ENCODE data around the gene GLI3.

GLI3 gene

DNA sequence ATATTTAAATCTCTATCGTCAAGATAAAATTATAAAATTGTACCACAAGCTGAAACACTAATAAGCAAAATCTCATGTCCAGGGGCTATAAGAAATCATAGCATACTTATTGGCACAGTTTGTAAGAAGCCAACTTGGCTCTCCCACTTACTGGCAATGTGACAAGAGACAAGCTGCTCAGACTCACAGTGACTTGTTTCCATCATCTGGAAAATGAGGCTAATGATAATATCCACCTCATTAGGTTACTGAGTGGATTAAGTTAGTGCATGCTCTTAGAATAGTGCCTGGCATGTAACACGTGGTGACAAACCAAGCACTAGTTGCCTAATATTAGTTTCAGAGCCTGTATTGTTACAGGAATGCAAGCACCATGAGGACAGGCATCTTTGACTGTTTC is 234.4 kb downstream of the GLI3 start:
- no peak for DNase-seq (ENCODE audit: low read depth, low spot score)

- no peak for DNase-seq (ENCODE audit: low read depth, low spot score)
These were observed 237.2 kb downstream of the GLI3 start for GRCh38 chr7:41999736-42000283.

DNA sequence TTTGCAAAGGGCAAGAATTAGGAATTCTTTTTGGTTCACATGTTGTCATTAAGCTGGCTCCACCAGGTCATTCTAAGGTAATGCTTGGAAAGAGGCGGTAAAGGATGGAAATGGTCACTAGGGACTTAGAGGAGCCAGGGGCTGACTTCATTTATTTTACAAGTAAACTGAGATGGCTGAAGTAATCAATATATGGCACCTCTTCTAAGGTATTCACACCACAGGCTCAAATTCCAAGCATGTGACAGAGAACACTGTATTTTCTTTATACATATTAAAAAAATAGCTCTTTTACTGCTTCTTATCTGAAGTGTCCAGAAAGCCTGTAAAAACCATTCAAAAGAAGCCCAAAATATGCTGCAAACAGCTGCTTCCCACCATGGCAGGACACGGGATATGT is 239.0 kb downstream of the GLI3 start:
- DNase-seq (ENCODE audit: low read depth, low spot score) = no peak

DNA sequence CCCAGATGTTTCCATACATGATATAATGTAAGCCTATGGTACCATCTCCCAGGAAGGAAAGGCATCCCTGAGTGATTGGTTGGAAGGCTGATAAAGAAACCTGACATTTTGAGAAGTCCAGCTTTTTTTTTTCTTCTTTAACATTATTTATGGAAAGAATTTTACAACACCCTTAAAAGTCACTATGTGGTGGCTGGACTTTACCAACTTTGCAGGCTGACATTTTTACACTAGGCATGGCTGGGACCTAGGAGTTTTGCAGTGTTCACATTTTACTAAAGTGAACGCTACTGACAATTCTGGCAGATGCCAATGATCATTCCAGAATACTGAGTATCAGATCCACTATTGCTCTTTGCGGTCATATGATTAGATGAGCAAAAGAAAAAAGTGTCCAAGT is 239.9 kb downstream of the GLI3 start:
- no peak for DNase-seq (ENCODE audit: low read depth, low spot score)

DNA sequence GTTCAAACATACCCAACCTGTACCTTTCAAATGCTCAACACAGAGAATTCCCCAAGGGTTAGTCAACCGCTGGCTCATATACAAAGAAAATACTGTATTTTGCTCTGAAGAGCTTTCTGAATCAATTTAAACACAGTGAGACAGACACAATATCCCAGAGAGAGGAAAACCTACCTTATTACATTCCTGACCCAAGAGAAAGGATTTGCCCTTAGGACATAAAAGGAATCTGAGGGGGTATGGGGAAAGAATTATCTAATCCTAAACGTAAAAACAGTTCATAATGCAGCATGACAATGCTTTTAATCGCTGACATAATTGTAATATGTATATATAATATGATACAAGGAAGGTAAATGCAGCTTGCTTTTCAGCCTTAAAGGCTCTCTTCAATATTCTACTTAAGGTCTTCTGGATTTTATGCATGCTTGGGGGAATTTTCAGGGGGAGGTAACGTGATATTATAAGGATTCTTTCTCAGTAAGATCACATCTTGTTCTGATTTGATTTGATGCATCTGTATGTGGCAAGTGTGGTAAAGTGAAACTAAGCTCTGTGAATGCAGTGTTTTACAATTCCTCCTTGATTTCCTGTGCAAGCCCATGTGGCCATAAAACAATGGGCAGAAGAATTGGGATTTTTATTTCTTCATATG is 240.5 kb downstream of the GLI3 start:
- DNase-seq (ENCODE audit: low read depth, low spot score) = no peak

GRCh38 chr7:41995632-41996271 is 241.3 kb downstream of the GLI3 start:
- no peak for DNase-seq (ENCODE audit: low read depth, low spot score)

DNA sequence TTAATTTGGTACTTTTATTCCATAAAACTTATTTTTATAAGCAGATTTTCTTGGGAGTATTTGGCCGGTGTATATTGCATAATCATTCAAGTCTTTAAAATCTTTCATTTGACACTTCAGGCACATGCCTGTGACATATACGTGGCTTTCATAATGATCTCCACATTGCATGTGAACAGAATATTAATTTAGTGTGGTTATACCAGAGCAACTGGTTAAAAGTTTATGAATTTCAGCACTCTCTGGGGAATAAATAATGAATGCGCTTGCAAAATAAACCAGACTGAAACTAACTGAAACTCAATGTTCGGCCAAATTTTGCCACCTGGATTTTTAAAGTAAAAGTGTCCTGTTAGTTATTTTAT is 242.3 kb downstream of the GLI3 start:
- DNase-seq (ENCODE audit: low read depth, low spot score) = no peak

- DNase-seq (ENCODE audit: low read depth, low spot score) = no peak
These were observed 242.8 kb downstream of the GLI3 start for GRCh38 chr7:41994036-41994745.

DNA sequence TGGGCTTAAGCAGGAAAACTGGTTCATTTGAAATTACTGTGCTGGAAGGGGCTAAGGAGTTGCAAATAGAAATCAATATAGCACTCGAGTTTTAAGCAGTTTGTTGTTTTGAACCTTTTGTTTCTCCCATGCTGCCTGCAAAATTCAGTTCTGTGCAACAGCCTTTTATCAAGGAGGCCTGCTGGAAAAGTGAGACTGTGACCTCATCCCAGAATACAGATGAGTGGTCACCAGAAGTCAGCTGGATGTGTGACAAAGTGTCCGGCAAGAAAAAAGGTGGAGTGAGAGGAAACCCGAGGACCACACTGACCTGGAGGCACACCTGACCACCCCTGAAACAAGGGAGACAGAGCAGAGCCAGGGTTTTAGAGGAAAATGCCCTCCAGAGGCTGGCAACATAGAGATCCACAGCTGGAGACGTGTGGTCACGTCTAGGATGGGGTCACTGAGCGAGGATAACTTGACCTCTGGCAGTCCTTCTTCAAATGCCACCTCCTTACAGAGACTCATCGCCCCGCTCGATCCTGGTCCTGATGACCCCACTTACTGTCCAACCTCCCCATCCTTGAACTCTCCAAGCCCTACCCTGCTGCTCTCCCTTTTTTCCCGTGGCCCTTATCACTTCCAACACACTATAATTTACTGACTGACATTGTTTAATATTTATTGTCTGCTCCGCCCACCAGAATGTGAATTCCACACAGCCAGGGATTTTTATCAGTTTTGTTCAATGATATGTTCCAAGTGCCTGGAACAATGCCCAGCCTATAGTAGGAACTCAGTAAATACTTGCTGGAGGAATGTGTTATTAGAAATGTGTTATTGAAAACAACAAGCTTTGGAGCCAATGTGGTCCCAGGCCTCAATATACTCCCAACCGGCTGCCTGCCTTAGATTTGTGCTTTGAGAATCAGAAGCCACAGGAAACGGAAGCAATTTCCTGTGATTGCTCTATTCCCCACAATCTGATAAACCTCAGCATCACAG is 243.8 kb downstream of the GLI3 start:
- DNase-seq (ENCODE audit: low read depth, low spot score) = no peak

- DNase-seq (ENCODE audit: low read depth, low spot score) = no peak
These were observed 252.1 kb downstream of the GLI3 start for GRCh38 chr7:41984888-41985287.

DNA sequence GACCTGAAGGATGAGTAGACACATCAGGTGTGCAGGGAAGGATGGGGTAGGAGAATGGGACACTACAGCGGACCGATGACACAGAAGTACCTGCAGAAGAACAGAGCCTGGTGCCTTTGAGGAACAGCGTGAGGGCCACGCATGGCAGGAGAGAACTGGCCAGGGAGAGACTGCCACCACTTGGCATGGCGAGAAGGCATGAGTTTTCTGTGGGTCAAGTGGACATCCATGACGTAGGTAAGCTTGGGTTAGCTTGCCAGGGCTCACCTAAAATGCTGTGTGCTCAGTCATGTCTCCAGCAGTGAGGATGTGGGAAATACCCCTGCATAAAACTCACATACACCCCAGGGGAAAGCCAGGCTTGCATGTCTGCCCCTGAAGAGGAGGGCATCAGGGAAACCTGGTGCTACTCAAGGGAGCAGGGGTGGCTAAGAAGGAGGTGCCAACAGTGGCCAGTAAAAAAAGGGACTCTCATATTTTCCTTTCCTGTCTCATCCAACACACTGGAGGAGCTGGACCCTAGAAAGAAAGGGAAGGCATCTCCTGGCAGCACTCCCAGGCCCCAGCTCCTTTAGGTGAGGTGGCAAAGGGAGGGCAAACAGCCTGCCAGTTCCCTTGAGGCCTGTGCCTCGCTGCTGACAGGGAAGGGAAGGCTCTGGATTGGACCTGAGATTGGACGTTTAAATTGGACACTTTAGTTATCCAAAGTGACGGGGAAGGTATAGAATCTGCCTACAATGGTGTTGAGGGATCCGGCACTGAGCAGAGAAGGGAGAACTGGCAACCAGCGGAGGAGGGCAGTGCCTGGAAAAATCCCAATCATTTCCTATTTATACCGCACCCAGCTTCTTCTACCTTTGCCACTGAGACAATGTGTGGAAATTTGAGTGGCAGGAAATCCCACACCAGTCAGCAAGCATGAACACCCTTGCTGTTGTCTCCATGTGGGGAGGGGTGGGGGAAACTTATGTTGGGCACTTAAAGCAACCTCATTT is 255.7 kb downstream of the GLI3 start:
- no peak for DNase-seq (ENCODE audit: low read depth, low spot score)

GRCh38 chr7:41979834-41980307 is 257.1 kb downstream of the GLI3 start:
- DNase-seq (ENCODE audit: low read depth, low spot score) = peak; percentile 39

DNA sequence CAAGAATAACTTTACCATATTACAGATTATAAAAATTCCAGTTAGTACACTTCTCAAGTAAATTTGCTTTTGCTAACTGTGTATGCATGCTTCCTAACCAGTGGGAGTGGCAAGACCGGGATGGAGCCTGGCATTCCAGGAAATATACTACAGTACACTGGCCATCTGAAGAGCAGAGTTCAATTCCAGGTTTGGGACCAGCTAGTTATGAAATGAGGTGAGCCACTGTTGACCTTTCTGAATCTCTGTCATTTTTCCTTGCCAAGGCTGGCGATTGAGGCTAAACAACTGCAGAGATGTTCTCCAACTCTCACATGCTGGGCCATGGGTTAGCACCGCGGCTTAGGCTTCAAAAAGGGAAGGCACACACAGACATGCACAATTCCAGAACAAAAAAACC is 258.2 kb downstream of the GLI3 start:
- no peak for DNase-seq (ENCODE audit: low read depth, low spot score)

GRCh38 chr7:41977661-41978060 is 259.3 kb downstream of the GLI3 start:
- no peak for DNase-seq (ENCODE audit: low read depth, low spot score)

GRCh38 chr7:41977151-41977651 is 259.8 kb downstream of the GLI3 start:
- DNase-seq (ENCODE audit: low read depth, low spot score) = peak; percentile 83

DNA sequence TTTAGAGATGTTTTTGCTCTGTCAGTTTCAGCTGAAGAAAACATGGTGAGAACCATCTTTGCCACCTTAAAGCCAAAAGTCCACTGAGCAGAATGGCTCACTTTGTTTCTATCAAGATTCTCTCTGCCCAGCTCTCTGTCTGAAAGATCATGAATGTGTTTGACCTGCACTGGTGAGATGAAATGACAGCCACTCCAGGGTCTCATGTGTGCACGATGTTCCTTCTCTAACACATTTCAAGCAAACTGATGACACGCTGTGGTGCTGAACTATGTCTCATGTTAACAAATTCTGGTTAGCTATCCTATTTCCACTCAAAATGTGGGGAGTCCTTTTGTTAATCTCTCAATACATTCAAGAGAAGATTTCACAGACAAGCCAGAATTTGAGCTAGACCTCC is 260.6 kb downstream of the GLI3 start:
- no peak for DNase-seq (ENCODE audit: low read depth, low spot score)

- DNase-seq (ENCODE audit: low read depth, low spot score) = no peak
These were observed 261.2 kb downstream of the GLI3 start for GRCh38 chr7:41975849-41976248.

DNA sequence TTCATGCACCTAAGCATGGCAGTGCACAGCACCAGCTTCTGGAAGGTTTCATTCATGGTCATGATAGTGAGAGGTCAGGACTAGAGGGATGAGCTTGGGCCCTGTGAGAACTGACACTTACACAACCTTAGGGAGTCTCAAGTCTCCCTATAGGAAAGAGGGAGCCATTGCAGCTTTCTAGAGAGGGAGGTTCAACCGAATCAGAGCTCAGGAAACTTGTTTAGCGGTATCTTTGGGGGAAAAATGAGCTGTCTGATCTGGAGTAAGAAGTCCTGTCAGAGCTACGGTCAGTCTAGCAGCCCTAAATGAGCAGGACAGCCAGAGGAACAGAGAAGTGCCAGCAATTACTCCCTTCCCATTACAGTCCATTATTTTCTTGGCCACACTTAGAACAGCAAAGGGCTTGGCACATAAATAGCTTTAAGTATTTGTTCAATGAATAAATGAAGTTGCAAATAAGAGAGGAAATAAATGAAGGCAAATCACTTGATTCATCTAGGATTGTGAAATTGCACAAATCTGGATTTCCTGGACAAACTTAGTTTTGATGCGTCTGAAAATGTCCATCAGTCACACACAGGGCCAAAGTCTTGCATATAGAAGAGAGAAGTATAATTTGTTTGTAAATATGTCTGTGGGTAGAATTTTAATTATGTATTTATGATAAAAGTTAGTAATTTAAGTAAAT is 262.0 kb downstream of the GLI3 start:
- no peak for DNase-seq (ENCODE audit: low read depth, low spot score)

DNA sequence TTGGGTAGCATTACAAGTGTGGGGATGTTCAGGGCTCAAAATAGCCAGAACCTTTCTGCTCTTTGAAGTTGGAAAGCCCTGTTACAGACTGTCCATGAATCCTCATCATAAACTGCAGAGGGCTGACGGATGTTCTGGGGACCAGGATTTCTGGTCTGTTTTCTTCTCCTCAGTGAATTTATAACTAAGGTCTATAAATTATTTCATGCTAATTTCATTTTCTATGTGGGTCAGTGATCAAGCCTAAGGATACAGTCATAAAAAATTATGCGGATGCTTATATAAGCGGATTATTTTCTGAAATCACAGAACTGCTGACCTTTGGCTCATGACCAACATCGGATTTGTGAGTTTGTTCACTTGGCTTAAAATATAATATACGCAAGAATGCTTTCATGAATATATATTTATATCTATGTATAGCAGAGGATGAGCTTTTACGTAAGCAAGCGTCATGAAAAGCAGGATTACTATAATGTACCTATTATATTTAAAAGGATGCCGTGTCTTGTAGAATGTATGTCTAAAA is 263.7 kb downstream of the GLI3 start:
- no peak for DNase-seq (ENCODE audit: low read depth, low spot score)
